ENCODE measurements around the gene ESF1.

Gene ESF1, protein sequence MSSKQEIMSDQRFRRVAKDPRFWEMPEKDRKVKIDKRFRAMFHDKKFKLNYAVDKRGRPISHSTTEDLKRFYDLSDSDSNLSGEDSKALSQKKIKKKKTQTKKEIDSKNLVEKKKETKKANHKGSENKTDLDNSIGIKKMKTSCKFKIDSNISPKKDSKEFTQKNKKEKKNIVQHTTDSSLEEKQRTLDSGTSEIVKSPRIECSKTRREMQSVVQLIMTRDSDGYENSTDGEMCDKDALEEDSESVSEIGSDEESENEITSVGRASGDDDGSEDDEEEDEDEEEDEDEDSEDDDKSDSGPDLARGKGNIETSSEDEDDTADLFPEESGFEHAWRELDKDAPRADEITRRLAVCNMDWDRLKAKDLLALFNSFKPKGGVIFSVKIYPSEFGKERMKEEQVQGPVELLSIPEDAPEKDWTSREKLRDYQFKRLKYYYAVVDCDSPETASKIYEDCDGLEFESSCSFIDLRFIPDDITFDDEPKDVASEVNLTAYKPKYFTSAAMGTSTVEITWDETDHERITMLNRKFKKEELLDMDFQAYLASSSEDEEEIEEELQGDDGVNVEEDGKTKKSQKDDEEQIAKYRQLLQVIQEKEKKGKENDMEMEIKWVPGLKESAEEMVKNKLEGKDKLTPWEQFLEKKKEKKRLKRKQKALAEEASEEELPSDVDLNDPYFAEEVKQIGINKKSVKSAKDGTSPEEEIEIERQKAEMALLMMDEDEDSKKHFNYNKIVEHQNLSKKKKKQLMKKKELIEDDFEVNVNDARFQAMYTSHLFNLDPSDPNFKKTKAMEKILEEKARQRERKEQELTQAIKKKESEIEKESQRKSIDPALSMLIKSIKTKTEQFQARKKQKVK

DNA sequence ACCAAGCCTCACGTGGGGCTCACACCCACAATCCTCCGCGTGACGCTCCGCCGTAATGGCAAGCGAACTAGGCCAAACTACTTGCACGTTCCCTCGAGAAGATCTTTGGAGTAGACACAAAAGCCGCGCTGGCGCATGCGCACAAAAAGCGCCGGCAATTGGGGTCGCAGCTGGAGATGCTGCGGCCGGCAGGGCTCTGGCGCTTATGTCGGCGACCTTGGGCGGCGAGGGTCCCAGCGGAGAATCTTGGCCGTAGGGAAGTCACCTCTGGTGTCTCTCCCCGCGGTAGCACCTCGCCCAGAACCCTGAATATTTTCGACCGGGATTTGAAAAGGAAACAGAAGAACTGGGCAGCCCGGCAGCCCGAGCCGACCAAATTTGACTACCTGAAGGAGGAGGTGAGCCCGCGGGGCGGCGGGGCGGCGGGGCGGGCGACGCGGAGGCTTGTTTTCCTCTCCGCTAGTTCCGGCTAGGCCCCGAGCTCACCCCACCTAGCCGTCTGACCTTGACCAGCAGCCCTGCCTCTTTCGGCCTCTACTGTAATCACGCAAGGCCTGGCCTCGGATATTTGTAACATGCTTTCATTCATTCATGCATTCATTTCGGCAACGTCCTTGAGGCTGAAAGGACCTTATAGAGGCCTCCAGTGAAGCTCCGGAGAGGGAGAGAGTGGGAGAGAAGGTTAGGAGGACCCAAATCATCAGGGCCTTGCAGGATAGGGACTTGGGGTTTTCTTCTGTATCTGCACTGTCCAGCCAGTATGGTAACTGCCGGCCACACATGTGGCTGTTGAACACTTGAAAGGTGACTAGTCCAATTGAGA lies at the start of gene ESF1, which contains the start of gene NDUFAF5:
Gene ESF1, minus strand, starts transcription at position 27 of the 823 bp plus-strand sequence. CDS start 1,779 bp downstream, outside the sequence.
Gene NDUFAF5, plus strand, starts transcription at position 136 of the 823 bp plus-strand sequence. Its CDS starts 41 bp downstream, at position 177.
- DNase-seq (ENCODE audit: low read depth): peak; percentile 81

DNA sequence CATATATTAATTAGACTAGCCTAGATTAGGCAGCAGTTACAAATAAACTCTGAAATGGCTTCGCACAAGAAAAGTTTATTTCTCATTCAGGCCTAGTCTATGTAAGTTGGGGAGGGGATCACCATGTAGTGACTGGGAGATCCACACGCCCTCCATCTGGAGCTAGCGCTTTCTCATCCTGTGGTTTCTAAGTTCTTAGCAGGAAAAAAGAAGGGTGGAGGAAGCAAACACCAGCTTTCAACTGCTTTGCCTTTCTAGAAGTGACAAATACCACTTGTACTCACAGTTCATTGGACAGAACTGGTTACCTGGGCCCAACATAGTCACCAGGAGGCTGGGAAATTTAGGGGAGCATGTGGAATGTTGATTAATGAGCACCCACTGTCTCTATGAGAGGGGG lies 46.8 kb upstream of the ESF1 start:
- no peak for DNase-seq (ENCODE audit: low read depth)

DNA sequence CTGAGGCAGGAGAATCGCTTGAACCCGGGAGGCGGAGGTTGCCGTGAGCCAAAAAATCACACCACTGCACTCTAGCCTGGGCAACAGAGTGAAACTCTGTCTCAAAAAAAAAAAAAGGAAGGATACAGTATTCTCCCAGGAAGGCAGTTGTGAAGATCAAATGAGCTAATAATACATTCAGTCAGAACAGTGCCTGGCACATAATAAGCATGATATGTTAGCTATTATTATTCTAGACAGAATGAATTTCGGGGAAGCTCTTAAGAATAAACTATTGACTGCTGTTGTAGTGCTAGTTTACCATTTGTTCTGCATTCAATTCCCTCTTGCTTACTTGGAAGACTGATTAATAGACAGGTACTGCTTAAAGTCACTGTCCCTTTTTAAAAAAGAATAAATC lies 40.7 kb upstream of the ESF1 start:
- DNase-seq (ENCODE audit: low read depth): no peak

DNA sequence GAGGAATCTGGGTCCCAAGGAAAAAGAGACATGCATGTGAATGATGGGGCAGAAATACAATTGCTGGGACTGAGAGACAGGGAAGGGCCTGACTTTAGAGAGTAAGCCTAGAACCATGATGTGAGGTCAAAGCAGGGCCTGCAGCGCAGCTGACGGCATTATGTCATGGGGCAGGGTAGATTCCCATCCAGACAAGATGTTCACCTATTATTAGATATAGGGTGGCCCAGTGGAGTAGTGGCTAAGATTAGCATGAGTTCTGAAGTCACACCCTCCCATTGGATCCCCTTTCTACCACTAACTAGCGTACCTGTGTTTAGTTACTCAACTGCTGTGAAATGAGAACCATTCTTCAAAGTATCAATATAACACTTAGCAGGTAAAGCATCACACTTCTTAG lies 39.7 kb upstream of the ESF1 start:
- DNase-seq (ENCODE audit: low read depth): no peak

DNA sequence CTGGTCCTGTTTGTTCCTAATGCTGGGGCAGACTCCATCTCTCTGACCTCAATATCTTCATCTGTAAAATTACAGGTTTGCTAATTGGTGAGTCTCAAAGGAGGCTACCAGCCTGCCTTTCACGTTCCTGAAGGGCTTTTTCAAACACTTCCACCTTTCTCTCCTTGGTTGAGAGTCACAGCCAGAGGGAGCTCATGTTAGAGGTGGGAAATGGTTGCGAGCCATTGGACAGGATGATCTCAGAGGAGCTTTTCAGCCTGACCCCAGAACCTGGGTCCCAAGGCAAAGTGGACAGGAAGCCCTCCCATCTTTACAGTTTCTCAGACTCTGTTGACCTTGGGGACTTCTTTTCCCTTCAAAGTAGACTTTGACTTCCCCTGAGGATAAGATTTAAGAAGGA lies 37.7 kb upstream of the ESF1 start:
- DNase-seq (ENCODE audit: low read depth): no peak

DNA sequence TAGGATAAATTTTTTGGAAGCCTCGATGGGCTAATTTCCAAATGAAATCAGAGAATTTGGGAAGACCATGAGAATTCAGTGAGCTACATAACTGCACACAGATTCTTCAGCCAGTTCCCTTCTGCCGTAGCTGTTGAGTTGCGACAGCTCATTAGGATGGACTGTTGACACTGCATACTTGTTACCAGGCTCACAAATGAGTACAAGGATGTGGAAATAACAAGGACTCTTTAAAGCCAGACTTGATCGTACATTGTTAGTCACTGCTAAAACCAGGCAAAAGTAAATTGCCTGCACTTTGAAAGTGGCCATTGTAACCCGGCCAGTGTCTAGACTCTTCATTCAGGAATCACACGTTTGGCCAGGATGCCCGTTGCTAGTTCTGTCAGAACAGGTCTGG lies 37.2 kb upstream of the ESF1 start:
- no peak for DNase-seq (ENCODE audit: low read depth)

DNA sequence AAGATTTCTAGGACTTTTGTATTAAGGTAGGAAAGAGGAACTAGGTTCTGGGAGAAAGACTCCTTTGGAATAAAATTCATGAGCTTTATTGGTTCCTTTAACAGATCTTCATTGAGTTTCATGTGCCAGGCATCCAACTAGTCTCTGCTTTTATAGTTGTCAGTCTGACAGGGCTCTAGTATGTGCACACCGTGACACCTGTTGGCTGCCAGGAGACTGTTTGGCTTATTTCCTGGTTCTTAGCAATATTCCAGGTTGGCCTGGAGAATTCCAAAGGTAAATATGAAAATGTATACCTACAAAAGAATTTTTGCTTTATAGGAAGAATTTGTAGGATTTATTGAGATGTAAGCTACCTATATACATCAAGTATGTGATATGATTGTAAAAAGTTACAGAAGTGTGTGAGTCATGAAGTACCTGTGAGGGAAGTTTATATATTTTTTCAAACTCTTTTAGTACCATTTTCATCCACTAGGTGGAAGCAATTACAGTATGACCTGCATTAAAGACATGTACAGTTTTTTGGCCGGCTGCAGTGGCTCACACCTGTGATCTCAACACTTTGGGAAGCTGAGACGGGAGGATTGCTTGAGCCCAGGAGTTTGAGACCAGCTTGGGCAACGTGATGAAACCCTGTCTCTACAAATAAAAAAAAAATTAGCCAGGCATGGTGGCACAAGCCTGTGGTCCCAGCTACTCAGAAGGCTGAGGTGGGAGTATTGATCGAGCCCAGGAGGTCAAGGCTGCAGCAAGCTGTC lies 35.3 kb upstream of the ESF1 start:
- no peak for DNase-seq (ENCODE audit: low read depth)

DNA sequence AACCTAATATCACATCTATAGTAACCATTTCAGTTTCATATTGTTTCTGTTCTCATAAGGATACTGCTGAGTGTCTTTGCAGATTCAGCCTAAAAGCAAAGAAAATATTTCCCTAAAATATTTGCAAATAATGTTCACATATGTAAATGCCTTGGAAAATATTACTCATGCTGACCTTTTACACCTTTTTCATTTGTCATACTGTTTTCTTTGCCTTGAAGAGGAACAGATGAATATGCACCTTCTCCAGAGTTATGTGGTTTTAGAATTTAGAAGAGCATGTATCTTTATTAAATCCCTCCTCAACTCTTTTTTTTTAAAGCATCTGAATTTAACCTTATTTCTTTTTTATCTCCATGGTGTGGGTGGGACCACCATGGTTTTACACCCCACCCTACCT lies 32.6 kb upstream of the ESF1 start:
- no peak for DNase-seq (ENCODE audit: low read depth)

DNA sequence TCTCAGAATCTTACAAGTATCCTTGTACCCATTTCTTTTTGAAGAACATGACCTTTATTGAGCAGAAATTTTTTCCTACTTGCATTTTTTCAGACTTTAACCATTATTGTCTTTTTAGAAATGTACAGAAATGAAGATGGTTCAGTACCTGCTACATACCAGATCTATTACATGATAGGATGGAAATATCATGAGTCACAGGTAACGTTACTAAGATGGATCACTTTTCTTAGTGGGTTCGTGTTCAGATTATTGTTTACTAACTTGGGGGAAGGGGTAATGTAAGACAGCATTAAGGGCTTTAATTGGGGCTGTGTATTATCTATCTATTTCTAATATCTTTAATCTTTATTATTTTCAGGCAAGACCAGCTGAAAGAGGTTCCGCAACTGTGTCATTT lies 32.0 kb upstream of the ESF1 start:
- no peak for DNase-seq (ENCODE audit: low read depth)

DNA sequence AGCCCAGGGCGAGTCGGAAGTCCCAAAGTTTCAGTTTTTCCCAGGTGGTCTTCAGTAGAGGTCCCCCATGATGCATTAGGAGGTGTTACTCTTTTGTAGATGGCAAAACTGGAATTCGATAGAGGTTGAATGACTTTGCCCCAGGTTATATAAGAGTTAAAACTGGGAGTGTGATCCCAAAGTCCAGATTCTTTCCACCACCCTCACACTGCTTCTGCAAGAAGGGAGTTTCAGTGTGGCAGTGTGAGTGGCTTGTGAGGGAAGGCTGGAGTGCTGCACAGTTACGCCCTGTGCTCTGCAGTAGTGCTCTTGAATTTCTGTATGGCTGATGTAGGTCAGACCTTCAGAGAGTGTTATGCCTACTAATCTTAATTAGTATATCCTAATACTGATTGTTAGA lies 30.0 kb upstream of the ESF1 start:
- no peak for DNase-seq (ENCODE audit: low read depth)

DNA sequence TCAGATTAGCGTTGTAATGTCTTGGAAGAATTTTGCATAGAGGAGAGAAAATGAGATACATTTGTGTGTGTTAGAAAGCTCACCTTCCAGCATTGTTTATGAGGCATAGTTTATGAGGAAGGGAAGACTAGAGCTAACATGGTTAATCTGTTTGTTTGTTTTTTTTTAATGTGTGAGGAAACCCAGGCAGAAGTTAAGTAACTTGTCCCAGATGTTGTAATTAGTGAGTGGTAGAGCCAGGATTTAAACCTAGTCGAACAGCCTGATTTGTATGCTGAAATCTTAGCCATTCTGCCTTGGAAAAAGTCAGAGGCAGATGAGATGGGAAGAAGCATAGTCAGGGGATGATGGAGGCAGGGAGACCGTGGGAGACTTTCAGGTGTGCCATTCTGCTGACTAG lies 29.2 kb upstream of the ESF1 start:
- no peak for DNase-seq (ENCODE audit: low read depth)

DNA sequence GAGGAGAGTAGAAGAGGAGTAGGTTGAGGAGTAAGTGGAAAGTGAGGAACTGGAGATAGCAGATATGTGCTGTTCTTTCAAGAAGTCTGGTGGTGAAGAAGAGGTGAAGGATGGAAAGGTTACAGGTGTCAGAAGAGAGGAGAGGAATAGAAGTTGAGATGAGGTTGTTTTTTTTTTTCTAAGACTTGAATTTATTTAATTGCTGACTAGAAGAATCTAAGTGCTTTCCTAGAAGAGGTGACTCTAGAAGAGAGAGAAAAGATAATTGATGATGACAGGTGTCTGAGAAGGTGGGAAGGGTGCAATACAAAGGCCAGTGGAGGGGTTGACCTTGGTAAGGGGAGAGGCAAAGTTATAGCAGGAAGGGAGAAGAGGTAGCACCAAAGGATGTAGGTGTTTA lies 25.7 kb upstream of the ESF1 start:
- DNase-seq (ENCODE audit: low read depth): no peak

DNA sequence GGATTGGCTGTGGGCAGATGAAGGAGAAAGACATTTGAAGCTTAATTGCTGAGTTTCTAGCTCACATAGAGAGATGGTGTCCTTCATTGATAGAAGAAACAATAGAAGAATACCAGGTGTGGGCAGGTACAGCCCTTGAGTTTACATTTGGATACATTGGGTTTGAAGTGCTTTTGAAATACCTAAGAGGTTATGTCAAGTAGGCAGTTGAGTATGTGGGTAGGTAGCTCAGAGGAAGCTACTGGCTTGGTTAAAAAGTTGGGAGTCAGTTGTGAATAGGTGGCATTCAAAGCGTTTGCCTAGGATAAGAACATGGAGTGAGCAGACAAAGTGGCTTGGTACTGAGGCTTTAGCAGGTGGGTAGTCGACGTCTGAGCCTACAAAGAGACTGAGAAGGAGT lies 25.1 kb upstream of the ESF1 start:
- DNase-seq (ENCODE audit: low read depth): no peak

DNA sequence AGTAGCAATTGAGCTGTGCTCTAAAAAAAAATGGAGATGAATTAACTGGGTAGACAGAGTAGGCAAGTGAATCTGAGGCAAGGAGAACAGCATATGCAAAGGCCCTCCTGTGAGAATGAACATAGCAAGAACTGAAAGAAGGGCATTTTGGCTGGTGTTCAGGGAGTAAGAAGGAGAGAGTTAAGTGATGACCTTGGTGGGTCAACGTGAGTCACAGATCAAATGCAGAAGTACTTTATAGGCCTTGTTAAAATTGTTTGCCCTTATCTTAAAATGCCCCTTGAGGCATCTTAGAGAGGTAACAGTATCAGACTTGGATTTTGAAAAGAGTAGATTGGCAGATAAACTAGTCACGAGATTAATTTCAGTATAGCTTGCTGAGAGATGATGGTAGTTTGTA lies 24.7 kb upstream of the ESF1 start:
- no peak for DNase-seq (ENCODE audit: low read depth)

DNA sequence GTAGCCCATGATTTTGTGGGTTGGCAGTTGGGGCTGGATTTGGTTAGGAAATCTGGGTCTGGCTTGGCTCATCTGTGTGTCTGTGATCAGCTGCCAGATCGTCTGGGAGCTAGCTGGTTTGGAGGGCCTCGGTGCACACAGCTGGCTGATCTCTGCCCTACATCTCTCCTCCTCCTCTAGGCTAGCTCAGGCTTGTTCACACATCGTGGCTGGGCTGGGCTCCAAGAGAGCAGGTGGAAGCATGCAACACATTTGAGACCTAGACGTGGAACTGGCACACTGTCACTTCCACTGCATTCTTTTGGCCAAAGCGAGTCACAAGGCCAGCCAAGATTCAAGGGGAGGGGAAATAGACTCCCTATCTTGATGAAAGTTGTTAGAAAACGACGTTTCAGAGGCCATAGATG lies 16.0 kb upstream of the ESF1 start:
- no peak for DNase-seq (ENCODE audit: low read depth)

DNA sequence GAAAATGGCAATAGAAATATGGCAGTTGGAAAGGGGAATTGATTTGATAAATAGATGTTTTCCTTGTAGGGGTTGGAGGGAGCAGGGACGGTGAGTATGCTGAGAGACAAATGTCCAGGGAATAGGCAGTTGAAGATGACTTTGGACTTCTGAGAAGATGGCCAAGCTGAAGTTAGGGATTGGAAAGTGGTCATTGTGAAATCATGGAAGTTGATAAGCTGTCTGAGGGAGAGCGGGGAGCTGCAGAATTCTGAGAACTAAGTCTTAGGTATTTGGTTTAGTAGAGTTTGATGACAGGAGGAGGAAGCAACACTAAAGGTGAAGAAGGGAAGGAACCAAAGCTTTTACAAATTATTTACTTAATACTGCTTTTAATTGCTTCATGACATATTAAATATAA lies 15.3 kb upstream of the ESF1 start:
- no peak for DNase-seq (ENCODE audit: low read depth)

DNA sequence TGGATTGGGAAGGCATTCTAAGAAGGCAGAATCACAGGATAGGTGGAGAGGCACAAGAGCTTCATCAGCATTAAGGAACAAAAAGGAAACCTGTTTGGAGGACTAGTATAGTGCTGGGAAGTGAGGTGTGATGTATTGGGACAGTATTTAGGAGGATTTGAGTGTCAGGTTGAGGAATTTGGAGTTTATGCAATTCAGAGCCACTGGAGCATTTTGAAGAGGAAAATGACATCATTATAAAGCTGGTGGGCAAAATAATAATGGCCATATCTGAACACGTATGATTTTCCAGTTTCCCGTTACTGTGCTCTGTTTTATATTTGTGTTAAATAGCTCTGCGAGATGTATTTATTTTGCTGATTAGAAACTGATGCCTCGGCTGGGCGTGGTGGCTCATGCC lies 14.3 kb upstream of the ESF1 start:
- DNase-seq (ENCODE audit: low read depth): no peak

DNA sequence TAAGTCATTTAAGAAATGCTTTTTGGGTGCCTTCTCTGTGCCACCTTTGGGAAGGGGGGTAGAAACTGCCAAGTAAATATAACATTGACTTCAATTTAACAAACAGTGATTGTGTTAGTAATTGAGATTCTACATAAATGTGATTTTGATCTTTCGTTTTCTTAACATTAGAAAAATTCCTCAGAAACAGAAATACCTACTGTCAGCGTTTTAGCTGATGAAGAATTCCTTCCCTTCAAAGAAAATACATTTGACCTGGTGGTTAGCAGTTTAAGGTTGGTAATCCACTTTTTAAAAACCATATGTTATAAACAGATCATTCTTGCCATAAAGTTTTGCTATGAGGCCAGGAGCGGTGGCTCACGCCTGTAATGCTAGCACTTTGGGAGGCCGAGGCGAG lies 9.9 kb upstream of the ESF1 start:
- DNase-seq (ENCODE audit: low read depth): no peak

DNA sequence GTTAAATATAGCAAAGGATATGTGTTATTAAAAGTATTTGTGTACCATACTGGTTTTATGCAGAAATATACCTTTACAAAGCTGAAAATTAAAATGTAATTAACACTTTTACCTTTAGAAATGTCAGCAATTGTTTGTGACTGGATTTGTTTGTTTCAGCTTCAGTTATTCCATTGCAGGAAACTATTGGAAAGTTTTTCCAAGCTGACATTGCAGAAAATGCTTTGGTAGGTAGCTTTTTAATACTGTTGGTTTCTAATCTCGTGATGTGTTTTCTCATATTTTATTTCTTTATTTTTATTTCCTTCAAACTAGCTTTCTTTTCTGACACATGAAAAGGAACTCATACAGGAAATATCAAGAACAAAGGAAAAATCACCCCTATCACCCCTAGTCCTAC lies 8.3 kb upstream of the ESF1 start:
- no peak for DNase-seq (ENCODE audit: low read depth)

DNA sequence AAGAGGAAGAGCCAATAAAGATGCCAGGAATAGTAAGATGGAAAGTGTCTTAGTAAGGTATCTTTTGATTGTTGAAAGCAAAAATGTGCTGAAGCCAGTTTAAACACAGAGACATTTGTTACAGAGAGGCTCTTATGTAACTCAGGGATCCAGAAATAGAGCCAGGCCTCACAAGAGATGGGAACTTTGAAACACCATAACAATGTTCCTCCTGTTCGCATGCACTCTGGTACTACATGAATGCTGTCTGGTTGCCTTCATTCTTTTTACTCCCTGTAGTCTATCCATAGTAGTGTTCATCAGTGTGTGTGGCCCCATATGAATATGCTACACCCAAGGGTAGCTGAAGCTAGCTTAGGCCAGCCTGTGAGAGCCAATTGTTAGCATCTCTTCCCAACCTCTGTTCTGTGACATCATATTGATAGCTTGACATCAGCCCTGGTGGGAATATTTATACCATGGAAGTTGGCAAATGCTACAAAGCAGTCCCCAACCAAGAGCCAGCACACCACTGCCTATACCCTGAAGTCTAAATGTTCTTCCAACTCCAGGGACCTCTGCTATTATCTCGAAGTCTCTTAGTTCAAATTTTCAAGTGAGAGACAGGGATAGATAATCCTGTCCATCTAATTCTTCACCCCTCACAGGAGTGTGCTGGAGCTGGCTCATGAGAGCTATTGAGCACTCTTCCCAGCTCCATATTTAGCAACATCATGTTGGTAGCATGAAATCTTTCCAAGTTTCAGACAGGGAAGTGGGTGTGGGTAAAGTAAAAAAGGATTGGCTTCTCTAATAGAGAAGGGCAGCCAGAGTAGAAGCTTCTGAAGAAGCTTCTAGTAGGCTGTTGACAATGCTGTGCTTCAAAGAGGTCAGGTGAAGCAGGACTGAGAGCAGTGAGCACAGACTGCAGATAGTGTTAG lies 7.1 kb upstream of the ESF1 start:
- DNase-seq (ENCODE audit: low read depth): no peak

DNA sequence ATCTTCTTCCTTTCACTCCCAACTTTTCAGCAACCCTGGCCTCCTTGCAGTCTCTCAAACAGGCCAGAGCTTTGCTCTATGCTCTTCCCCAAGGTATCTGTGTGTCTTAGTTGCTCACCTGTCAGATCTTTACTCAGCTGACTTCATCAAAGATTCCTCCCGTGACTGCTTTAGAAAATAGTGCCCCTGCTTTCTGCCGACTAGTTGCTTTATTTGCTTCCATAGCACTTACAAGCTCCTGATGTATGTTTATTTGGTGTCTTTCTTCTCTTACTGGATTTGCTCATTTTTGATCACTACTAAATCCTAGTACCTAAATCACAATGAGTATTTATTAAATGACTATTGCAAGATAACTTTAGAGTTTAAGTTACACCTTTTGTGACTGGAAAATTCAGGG lies 6.0 kb upstream of the ESF1 start:
- no peak for DNase-seq (ENCODE audit: low read depth)
